ENCODE measurements around the gene SDK2. TPM values are rescaled to one million over a fixed set of nuclear protein-coding genes. Genes with fewer than 3 reads are reported as not detected.

SDK2 gene
- total RNA-seq, 1 donor from 2014 or later = 31.2 TPM

- Mint-ChIP-seq H3K27ac (ENCODE audit: unreplicated experiment) (no peak overlapping the region), H3K9me3 (no peaks in the 10 kb centered on the region), H3K27me3 (ENCODE audit: low read depth) (no peaks in the 10 kb centered on the region), H3K4me1 (peaks cover 33% of the 10 kb centered on the region), H3K36me3 (ENCODE audit: low read depth) (no peaks in the 10 kb centered on the region), H3K4me3 (no peak overlapping the region)
- no peak for DNase-seq (ENCODE audit: low read depth, low spot score)
- TF ChIP-seq CTCF (conservative IDR thresholded peaks at IDR 0.05) = no peak
Observed at GRCh38 chr17:73494950-73495349, 149.3 kb downstream of the SDK2 start.

- Mint-ChIP-seq H3K27me3 (ENCODE audit: low read depth) (no peaks in the 10 kb centered on the region), H3K4me1 (peaks cover 39% of the 10 kb centered on the region), H3K9me3 (no peaks in the 10 kb centered on the region), H3K36me3 (ENCODE audit: low read depth) (no peaks in the 10 kb centered on the region), H3K4me3 (no peak overlapping the region), H3K27ac (ENCODE audit: unreplicated experiment) (no peak overlapping the region)
- no peak for TF ChIP-seq CTCF (conservative IDR thresholded peaks at IDR 0.05)
- no peak for DNase-seq (ENCODE audit: low read depth, low spot score)
Observed at GRCh38 chr17:73493956-73494926, 150.0 kb downstream of the SDK2 start.

GRCh38 chr17:73492821-73493814 is 151.1 kb downstream of the SDK2 start:
- Mint-ChIP-seq H3K4me1 (peaks cover 51% of the 10 kb centered on the region), H3K27me3 (ENCODE audit: low read depth) (no peaks in the 10 kb centered on the region), H3K27ac (ENCODE audit: unreplicated experiment) (no peak overlapping the region), H3K9me3 (no peaks in the 10 kb centered on the region), H3K36me3 (ENCODE audit: low read depth) (no peaks in the 10 kb centered on the region), H3K4me3 (peak overlapping the region; percentile 39)
- no peak for TF ChIP-seq CTCF (conservative IDR thresholded peaks at IDR 0.05)
- no peak for DNase-seq (ENCODE audit: low read depth, low spot score)

GRCh38 chr17:73492125-73492820 is 152.0 kb downstream of the SDK2 start:
- no peak for TF ChIP-seq CTCF (conservative IDR thresholded peaks at IDR 0.05)
- no peak for DNase-seq (ENCODE audit: low read depth, low spot score)
- H3K4me3 Mint-ChIP-seq = peak overlapping the region; percentile 27
- no peaks in the 10 kb centered on the region for H3K36me3 Mint-ChIP-seq (ENCODE audit: low read depth)
- no peaks in the 10 kb centered on the region for H3K27me3 Mint-ChIP-seq (ENCODE audit: low read depth)
- H3K9me3 Mint-ChIP-seq = no peaks in the 10 kb centered on the region
- H3K4me1 Mint-ChIP-seq = peaks cover 50% of the 10 kb centered on the region
- no peak overlapping the region for H3K27ac Mint-ChIP-seq (ENCODE audit: unreplicated experiment)

- H3K4me3 Mint-ChIP-seq = no peak overlapping the region
- H3K4me1 Mint-ChIP-seq = peaks cover 48% of the 10 kb centered on the region
- no peak for TF ChIP-seq CTCF (conservative IDR thresholded peaks at IDR 0.05)
- no peak for DNase-seq (ENCODE audit: low read depth, low spot score)
- H3K36me3 Mint-ChIP-seq (ENCODE audit: low read depth) = no peaks in the 10 kb centered on the region
- no peaks in the 10 kb centered on the region for H3K27me3 Mint-ChIP-seq (ENCODE audit: low read depth)
- H3K27ac Mint-ChIP-seq (ENCODE audit: unreplicated experiment) = no peak overlapping the region
- H3K9me3 Mint-ChIP-seq = no peaks in the 10 kb centered on the region
Observed at GRCh38 chr17:73491648-73492047, 152.6 kb downstream of the SDK2 start.
